HG03457 (cell line): ENCODE data around the gene EYA2.

Source experiments
- ATAC-seq: cut with Tn5 transposase; IDR thresholded peaks from one replicate; pipeline ENCODE4 v1.9.1; 2021; ENCODE audit warnings: moderate number of reproducible peaks; ENCODE audit not compliant: unreplicated experiment

The EYA2 gene

DNA sequence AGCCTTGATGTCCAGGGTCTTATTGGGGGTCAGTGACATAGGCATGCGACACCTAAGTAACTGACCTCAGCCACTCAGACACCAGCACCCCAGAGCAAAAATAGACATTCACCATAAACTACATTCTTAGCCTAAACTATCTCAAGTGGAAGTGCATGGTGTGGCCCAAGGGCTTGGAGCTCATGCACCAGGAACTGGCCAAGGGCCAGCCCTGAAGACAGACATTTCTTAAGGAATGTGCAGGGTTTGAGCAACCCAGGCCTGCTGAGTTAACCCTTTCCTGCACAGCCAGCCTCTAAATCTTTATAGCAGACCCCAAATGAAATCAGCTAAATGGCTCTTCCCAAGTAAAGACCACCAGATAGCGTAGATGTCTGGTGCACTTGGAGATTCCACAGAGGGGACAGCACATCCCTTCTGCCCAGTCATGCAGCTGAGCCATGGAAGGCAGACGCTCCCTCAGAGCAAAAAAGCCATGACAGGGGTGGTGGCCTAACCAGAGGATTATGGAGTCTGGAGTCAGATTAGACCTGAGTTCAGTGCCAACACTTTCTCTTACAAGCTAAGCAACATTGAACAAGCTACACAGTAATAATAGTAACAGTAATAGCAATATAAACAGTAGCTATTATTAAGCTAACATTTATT, 239.3 kb downstream of the EYA2 start:
- no peak for ATAC-seq

DNA sequence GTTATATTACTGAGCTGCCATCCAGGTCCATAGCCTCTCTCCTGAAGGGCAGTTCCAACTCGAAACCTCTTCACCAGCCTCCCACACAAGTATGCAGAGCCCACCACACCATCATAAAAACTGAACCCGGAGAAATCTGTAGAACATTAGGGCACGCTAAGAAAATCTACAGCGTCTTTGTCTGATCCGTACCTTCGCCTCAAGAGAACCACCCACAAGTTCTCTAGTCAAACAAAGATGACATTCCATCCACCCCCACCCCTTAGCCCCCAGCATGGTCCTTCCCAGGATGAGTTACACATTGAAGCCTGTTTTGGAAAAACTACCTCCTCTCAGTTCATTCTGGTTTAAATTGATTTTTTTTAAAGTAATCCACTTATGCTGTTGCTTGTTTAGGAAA, 242.1 kb downstream of the EYA2 start:
- ATAC-seq = no peak

DNA sequence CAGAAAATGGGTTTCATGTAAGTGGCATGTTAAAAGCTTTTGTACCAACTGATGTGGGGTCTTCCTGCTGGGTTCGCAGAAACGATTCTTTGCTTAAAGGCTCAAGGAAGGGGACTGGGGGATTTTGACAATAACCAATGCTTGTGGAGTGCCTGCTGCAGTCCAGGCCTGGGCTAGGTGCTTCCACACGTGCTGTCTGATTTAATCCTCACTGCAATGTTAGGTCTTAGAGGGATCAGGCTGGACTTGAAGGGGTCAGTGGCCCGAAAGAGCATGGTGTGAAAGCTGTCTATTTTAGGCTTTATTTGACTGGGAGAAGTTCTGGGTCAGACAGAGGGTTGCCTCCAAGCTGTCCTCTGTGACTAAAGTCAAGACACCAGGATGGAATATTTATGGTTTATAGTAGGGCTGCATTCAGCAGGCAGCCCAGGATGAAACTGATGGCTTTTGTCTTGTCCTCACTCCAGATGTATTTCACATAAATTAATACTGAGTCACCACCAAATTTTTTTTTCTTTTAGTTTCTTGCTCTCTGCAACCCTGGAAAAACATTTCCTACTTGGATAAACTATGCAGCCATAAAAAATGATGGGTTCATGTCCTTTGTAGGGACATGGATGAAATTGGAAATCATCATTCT, 242.7 kb downstream of the EYA2 start:
- no peak for ATAC-seq

DNA sequence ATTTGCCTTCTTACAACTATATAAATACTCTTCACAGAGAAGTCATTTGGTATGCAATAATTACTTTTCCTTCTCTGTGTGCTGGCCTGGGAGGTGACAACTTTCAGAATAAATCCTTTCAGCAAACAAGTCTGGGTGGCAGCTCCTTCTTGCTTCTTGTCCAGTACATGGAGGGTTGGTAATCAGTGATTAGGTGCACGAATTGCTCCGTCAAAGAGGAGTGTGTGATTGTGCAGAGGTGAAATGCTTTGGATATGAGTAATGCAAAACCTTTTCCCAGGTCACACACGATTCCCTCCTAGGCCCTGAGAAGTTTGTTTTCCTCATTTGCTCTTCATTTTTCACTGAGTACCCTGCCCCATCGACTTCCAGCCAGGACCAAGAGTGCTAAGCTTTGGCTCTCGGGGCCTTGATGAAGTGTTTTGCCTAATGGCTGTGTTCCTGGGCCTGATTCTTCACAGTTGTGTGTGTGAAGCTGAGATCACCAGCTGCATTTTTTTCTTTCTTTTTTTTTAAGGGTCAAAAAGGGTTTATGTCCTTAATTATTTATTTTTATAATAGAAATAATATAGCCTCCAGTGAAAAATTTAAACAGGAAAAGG, 245.4 kb downstream of the EYA2 start:
- no peak for ATAC-seq

DNA sequence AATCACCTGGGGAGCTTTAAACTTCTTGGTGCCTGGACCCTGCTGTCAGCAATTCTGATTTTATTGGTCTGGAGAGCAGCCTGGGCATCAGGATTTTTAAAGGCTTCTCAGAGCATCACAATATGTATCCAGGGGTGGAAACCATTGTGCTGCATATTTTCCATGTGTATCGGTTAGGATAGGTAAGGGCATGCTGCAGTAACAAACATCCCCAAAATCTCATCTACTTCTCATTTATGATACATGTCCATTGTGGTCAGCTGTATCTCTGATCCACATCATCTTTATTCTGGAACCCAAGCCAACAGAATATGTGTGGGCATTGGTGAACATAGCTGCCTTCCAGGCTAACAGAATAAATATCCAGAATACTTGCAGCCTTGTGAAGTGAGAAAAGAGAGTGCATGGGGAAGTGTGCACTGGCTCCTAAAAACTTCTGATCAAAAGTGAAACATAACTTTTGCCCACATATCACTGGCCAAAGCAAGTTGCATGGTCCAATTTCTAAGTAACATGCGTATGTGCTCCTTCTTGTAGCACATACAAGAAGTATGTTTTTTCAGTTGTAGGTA, 246.8 kb downstream of the EYA2 start:
- ATAC-seq = no peak

DNA sequence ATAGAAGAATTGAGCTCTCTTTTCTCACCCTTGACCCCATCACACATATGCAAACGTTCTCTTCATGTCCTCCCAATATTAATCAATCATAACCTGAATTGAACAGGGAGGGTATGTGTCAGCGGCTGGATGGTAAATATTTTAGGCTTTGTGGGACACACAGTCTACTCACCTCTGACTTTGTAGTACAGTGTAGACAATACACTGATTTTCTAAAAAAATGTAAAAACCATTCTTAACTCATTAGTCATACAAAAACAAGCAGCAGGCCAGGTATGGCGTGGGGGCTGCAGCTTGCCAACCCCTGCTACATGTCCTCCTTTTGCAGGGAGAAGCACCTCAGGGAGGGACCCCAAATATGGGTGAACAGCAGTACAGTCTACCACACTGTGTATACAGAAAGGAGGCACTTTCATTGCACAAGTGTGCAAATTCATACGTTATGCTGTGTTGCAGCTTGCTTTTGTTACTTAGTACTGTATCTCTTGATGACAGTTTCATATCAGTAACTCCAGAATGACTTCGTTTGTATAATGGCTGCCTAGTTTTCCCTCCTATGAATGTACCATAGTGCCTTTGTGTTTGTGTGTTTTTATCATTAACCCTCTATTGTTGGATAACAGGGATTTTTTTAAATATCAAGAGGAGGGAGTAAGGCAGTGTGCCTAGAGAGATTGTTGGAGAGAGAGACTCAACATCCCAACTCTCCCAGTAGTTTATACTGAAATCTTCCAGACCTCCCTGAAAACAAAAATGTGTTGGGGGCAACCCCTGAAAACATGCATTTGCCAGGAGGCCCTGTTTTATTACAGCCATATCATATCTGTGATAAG, 247.5 kb downstream of the EYA2 start:
- ATAC-seq = no peak

DNA sequence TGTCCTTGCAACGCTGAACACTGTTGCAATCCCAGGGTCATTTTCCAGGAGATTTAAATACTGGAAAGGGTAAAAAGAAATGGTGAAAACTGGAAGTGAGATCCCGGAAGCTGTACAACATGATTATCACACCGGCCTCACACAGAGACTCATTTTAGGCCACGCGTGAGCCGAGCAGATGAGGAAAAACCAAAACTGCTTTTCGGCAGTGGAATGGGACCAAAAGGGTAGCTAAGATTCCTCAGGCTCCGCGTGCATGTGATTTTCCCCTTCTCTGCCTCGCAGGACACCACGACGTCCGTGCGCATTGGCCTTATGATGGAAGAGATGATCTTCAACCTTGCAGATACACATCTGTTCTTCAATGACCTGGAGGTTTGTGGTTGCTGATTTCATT, 248.1 kb downstream of the EYA2 start:
- no peak for ATAC-seq

DNA sequence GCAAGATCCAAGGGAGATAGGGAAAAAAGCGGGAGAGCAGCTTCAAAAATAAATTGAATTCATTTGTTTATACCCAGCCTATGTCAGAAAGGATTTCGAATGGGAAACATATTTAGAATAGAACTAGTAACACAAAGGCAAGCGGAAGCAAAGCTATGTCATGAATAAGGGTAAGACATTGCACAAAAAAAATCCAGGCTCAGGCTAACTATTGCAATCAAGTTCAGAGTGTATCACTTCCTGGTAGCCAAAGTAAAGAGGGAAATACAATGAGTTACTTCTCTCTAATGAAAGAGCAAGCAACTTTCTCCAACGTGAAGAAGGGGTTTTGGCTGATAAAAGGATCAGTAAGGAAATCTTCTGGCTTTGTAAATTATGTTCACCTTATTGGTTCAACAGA, 249.0 kb downstream of the EYA2 start:
- ATAC-seq = no peak

DNA sequence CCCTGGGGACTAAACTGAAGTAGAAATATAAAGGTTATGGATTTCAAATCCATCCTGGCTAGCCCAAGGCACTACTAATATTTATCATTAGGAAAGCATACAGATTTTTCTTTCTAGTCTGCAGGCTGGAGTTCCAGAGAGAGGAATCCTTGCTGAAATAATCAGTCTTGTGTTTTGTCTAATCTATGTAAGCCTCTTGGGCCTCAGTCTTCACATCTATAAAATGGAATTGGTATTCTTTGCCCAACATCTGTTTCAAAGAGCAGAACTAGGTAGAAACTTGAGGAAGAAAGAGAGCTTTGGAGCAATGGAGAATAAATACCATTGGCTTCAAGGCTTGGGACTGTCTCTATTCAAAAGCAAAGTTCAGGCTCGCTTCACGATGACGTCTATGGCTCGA, 249.8 kb downstream of the EYA2 start:
- no peak for ATAC-seq

DNA sequence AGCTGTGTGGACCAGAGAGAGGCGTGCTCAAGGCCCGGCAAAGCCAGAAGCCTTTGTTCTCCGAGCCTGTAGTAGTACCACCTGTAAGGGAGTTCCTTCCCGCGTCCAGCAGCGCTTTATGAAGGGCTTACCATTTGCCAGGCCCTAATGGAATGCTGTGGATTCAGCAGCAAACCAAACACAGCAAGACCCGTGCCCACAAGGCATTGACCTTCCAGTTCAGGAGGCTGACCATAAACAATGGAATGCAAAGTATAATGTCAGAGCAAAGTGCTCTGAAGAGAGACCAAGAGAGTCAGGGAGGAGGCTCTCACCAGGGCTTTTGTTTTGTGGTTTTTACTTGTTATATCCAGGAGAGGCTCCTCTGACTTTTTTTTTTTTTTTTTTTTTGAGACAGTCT, 252.0 kb downstream of the EYA2 start:
- no peak for ATAC-seq

DNA sequence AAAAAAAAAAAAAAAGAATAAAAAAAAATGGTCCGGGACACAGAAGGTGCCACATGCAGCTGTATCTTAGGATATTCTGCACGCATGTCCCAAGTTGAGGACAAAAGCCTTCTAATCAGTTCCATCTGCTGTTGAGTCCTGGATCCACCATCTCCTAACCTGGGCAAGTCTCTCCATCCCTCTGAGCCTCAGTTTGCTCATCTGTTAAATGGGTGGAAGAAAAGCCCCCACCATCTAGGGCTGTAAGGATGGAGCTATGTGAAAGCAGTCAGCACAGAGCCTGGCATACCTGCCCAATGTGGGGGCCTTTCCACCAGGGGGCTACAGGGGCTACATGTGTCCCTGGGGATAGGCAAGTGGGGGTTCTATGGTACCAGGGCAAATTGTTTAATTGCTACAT, 253.4 kb downstream of the EYA2 start:
- ATAC-seq = no peak

DNA sequence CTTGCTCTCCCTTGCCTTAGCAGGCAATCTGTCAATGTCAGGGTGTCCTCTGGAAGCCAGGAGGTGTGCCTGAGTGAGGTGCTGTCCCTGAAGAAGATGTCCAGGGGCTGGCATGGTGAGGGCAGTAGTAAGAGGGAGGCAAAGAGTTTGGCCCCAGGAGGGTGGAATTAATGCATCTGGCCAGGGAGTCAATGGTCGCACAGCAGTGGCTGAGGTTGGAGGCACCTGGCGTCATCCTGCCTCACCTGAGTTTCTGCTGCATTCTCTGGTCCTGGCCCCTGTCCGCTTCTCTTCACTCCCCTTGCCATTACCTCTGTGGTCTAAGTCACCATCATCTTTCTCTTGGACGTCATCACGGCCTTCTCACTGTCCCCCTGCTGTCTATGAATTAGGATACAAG, 255.3 kb downstream of the EYA2 start:
- no peak for ATAC-seq

DNA sequence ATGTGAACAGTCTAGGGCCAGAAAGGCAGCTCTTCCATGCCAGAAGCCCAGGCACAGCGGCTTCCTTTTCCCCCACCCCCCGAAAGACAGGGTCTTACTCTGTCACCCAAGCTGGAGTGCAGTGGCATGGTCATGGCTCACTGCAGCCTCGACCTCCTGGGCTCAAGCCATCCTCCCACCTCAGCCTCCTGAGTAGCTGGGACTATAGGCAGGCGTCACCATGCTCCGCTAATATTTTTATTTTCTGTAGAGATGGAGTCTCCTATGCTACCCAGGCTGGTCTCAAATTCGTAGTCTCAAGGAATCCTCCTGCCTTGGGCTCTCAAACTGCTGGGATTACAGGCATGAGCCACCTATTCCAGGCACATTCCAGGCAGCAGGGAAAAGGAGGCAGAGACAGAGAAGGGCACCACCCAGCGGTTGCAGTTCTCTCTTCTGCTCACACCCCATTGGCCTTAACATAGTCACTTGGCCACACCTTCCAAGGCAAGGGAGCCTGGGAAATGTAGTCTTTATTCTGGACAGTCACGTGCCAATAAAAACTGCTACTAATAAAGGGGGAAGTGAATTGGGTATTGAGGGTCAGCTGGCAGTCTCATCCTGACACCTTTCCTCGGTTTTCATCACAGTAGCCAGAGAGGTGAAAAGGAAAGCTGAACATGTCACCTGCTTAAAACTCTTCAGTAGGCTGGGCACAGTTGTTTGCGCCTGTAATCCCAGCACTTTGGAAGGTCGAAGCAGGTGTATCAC, 255.9 kb downstream of the EYA2 start:
- ATAC-seq = no peak

DNA sequence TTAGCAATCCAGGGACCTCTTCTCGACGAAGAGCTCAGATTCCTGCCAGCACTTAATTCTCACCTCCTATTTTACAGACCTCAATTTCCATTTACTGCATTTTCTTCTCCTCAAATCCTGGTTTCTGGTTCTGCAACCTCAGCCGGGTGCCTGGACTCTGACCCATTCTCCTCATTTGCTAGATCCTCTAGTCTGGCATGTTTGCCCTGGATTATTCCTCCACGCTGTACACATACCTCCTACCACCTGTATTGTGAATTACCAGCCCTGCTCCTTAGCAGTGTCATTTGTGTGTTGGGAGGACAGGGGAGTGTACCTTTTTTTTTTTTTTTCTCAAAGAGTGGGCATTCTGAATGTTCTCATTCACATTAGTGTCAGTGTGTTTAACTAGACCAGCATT, 257.4 kb downstream of the EYA2 start:
- ATAC-seq = no peak

DNA sequence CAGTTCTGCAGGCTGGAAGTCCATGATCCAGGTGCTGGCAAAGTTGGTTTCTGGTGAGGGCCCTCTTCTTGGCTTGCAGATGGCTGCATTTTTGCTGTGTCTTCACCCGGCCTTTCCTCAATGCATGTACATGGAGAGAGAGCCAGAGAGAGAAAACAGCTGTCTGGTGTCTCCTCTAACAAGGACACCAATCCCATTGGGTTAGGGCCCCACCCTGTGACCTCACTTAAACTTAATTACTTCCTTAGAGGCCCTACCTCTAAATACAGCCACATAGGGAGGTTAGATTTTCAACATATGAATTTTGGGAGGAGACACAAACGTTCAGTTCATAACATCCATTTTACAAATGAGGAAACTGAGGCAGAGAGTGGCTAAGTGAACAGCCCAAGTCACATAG, 259.4 kb downstream of the EYA2 start:
- ATAC-seq = no peak

DNA sequence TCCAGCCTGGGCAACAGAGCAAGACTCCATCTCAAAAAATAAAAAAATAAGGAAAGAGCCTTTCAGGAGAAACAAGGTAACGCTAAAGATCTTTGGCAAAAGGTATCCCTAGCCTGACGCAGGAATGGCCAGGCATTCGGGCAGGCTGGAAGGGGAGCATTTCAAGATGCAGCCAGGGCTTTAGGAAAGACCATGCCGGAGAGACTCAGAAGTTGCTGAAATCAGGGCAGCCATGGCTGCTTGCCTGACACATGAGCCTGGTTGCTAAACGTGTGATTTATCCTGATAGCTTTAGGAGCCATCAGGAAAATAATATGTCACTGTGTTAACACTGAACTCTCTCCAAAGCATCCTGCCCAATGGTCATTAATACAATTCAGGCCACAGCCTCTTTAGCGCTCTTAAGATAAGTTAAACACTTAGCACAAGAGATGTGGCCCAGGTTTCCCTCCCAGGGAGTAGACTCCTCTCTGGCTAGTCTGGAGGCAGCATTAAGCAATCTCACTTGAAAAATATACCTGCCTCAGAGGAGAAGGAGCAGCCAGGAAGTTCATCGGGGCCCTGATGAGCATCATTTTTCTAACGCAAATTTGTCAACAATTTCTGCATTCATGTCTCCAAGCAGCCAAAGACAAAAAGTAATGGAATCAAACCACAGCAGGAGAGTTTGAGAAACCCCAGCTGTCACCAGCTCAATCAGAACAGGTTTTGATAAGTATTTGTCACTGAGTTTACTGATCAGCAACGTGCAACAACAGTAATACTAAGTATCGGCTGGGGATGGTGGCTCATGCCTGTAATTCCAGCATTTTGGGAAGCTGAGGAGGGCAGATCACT, 261.9 kb downstream of the EYA2 start:
- no peak for ATAC-seq

DNA sequence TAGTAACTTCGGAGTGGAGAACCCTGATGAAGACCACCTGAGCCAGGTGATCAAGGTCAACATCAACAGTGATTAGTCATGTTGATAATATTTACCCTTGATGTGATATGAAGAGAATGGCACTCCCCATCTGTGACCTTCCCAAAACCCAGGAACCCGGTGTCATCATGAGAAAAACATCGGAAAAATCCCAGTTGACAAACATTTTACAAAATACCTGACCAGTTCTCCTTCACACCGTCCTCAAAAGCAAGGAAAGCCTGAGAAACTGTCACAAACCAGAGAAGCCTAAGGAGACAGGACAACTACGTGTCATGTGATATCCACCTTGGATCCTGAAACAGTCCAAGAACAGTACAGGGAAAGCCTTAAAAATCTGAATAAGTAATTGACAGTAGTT, 264.5 kb downstream of the EYA2 start:
- ATAC-seq = no peak

DNA sequence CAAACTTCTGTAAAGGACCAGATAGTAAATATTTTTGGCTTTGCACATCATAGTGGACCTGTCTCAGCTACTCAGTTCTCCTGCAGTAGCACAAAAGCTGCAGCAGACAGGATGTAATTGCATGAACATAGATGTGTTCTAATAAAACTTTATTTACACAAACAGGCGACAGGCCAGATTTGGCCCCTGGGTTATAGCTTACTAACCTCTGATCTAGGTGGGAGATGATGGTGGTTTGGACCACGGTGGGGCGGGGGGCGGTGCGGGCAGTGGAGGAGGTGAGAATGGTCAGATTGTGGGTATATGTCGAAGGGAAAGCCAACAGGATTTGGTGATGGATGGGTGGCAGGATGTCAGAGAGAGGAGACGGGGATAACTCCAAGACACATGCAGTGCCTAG, 265.6 kb downstream of the EYA2 start:
- no peak for ATAC-seq

DNA sequence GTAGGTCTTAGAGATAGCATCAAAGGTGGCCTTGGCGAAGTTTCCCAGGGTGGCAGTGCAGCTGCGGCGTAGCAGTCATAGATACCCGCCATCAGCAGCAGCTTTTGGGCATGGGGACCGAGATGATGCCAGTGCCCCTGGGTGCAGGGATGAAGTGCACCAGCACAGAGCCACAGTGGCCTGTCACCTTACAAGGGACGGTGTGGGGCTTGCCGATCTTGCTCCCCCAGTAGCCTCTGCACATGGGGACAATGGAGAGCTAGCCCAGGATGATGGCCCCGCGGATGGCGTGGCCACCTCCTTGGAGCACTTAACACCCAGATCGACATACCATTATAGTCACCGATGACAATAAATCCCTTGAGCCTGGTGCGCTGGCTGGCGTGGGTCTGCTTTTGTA, 266.3 kb downstream of the EYA2 start:
- ATAC-seq = no peak

DNA sequence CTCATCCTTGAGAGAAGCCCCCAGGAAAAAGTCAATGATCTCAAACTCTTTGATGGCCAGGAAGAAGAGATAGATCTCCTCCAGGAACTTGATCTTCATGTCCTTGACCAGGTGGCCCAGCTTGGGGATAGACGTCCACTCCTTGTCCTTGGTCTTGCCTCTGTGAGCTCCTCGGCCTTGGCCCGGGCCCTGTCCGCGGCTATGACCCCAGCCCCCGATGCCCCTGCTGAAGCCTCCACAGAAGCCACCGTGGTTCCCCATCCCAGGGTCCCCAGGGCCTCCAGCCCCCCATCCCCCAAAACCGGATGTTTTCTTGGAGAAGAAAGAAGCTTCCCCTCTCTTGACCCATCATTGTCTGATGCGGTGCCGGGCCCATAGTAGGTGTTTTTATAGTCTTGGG, 266.8 kb downstream of the EYA2 start:
- no peak for ATAC-seq
